ENCODE data around the gene PAX7. TPM values are rescaled to one million over a fixed set of nuclear protein-coding genes. Genes with fewer than 3 reads are reported as not detected.
A peak's percentile ranks its signal among the peaks of the same experiment; 100 is the strongest.

PAX7 gene
- total RNA-seq, 4 donors from 2014 or later: not detected

GRCh38 chr1:18670868-18671225 is 40.2 kb downstream of the PAX7 start:
- no peak for DNase-seq (ENCODE audit: low spot score in 2 of 2)
- H3K27me3 ChIP-seq: peaks cover 0 to 28% of the 10 kb centered on the region in 2 donors
- H3K27ac ChIP-seq: no peak overlapping the region
- no peak overlapping the region for H3K4me3 ChIP-seq
- no peaks in the 10 kb centered on the region for H3K36me3 ChIP-seq
- 73 to 75% methylated on average over 5 of the region's 5 CpGs for WGBS, 2 donors
- H3K4me1 ChIP-seq: no peaks in the 10 kb centered on the region
- no peaks in the 10 kb centered on the region for H3K9me3 ChIP-seq
- TF ChIP-seq POLR2A (IDR thresholded peaks at IDR 0.05) (no peak), EP300 (IDR thresholded peaks at IDR 0.05) (no peak)
- TF ChIP-seq, protein P1, sequence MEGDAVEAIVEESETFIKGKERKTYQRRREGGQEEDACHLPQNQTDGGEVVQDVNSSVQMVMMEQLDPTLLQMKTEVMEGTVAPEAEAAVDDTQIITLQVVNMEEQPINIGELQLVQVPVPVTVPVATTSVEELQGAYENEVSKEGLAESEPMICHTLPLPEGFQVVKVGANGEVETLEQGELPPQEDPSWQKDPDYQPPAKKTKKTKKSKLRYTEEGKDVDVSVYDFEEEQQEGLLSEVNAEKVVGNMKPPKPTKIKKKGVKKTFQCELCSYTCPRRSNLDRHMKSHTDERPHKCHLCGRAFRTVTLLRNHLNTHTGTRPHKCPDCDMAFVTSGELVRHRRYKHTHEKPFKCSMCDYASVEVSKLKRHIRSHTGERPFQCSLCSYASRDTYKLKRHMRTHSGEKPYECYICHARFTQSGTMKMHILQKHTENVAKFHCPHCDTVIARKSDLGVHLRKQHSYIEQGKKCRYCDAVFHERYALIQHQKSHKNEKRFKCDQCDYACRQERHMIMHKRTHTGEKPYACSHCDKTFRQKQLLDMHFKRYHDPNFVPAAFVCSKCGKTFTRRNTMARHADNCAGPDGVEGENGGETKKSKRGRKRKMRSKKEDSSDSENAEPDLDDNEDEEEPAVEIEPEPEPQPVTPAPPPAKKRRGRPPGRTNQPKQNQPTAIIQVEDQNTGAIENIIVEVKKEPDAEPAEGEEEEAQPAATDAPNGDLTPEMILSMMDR (IDR thresholded peaks at IDR 0.05): no peak

DNA sequence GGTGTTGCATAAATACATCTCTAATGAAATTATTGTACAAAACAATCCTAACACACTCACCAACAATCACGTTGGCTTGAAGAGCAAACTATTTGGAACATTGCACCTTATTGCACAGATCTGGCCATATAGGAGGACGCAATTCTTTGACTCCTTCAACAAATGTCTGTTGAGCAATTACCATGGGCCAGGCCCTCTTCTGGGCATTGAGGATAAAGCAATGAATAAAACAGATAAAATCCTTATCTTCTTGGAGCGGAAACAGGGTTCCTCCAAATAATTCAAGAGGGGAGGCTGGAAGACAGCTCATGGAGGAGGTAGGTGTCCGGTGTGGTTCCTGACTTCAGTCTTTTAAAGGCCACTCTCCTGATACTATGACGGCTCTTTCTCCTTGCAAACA is 43.3 kb downstream of the PAX7 start:
- no peaks in the 10 kb centered on the region for H3K4me1 ChIP-seq
- 56 to 57% methylated on average over 5 of the region's 5 CpGs for WGBS, 2 donors
- no peak for DNase-seq (ENCODE audit: low spot score in 2 of 2)
- no peak overlapping the region for H3K4me3 ChIP-seq
- no peaks in the 10 kb centered on the region for H3K9me3 ChIP-seq
- H3K36me3 ChIP-seq: no peaks in the 10 kb centered on the region
- H3K27me3 ChIP-seq: peaks cover 0 to 45% of the 10 kb centered on the region in 2 donors
- TF ChIP-seq POLR2A (IDR thresholded peaks at IDR 0.05): no peak
- TF ChIP-seq, protein P1 (IDR thresholded peaks at IDR 0.05): no peak
- no peak for TF ChIP-seq EP300 (IDR thresholded peaks at IDR 0.05)
- H3K27ac ChIP-seq: no peak overlapping the region

- WGBS, 2 donors: 6 to 19% methylated on average over 6 of the region's 6 CpGs
- no peak overlapping the region for H3K27ac ChIP-seq
- no peaks in the 10 kb centered on the region for H3K4me1 ChIP-seq
- no peak for DNase-seq (ENCODE audit: low spot score in 2 of 2)
- H3K36me3 ChIP-seq: no peaks in the 10 kb centered on the region
- H3K4me3 ChIP-seq: no peak overlapping the region
- peaks cover 0 to 2% (median 0%) of the 10 kb centered on the region in 4 donors for H3K9me3 ChIP-seq
- H3K27me3 ChIP-seq: peaks cover 0 to 45% of the 10 kb centered on the region in 2 donors
- no peak for TF ChIP-seq EP300 (IDR thresholded peaks at IDR 0.05)
- TF ChIP-seq, protein P1 (IDR thresholded peaks at IDR 0.05): no peak
- no peak for TF ChIP-seq POLR2A (IDR thresholded peaks at IDR 0.05)
Measured at GRCh38 chr1:18676332-18676781, 45.7 kb downstream of the PAX7 start.

GRCh38 chr1:18681423-18681835 is 50.8 kb downstream of the PAX7 start:
- no peak overlapping the region for H3K27ac ChIP-seq
- H3K27me3 ChIP-seq: peaks cover 0 to 29% of the 10 kb centered on the region in 2 donors
- WGBS, 2 donors: 67 to 76% methylated on average over 4 of the region's 4 CpGs
- no peaks in the 10 kb centered on the region for H3K36me3 ChIP-seq
- no peaks in the 10 kb centered on the region for H3K4me1 ChIP-seq
- DNase-seq (ENCODE audit: low spot score in 2 of 2): no peak
- TF ChIP-seq, protein P1 (IDR thresholded peaks at IDR 0.05): peak in 3 of 5 experiments; percentile 6 to 17 (median 16)
- no peak for TF ChIP-seq POLR2A (IDR thresholded peaks at IDR 0.05)
- H3K9me3 ChIP-seq: peaks cover 0 to 3% (median 0%) of the 10 kb centered on the region in 4 donors
- H3K4me3 ChIP-seq: no peak overlapping the region

- TF ChIP-seq EP300 (IDR thresholded peaks at IDR 0.05) (no peak), POLR2A (IDR thresholded peaks at IDR 0.05) (no peak)
- TF ChIP-seq, protein P1 (IDR thresholded peaks at IDR 0.05): no peak
- Histone ChIP-seq H3K27ac (no peak overlapping the region), H3K9me3 (peaks cover 0 to 3% (median 0%) of the 10 kb centered on the region in 4 donors), H3K27me3 (peaks cover 0 to 28% of the 10 kb centered on the region in 2 donors), H3K4me1 (no peaks in the 10 kb centered on the region), H3K4me3 (no peak overlapping the region), H3K36me3 (no peaks in the 10 kb centered on the region)
- no peak for DNase-seq (ENCODE audit: low spot score in 2 of 2)
- 8 to 46% methylated on average over 2 to 3 of the region's 3 CpGs for WGBS, 2 donors
Measured at GRCh38 chr1:18682375-18682774, 51.7 kb downstream of the PAX7 start.
